Panc1 (cell line): Measurements from ENCODE around the gene SNX4. TPM values are rescaled to one million over a fixed set of nuclear protein-coding genes. Genes with fewer than 3 reads are reported as not detected.

Experiments
- ATAC-seq: fragments of 200-7000 bp; cut with Tn5 transposase; 2 replicates; pipeline ENCODE4 v1.9.1; 2020; ENCODE audit warnings: mild to moderate bottlenecking, moderate library complexity
- BruUV-seq: library from RNA; stranded (reverse); fragments of 400-500 nt; replicated peaks from 2 replicates; lab custom pipeline; 2021; lab: Mats Ljungman, UMichigan
- CTCF ChIA-PET: fragments of 300-600 bp; sonication (Branson Sonifier 250); formaldehyde crosslinking; loops from one replicate; lab custom pipeline; 2022; ENCODE audit warnings: antibody characterized with exemption; lab: Charles Lee
- POLR2A ChIA-PET: fragments of 300-600 bp; sonication (Branson Sonifier 250); formaldehyde crosslinking; loops from one replicate; lab custom pipeline; 2022; ENCODE audit warnings: antibody characterized with exemption; lab: Charles Lee
- DNase-seq: peaks from one replicate; pipeline ENCODE4 v3.0.0-alpha.2; 2010; ENCODE audit warnings: low read depth, low spot score
- H3K27ac ChIP-seq: 2 replicates; pipeline ENCODE4 v1.5.1; 2011; ENCODE audit warnings: mild to moderate bottlenecking, low read length, inconsistent platforms
- H3K27me3 ChIP-seq: fragments of 200-500 bp; sonication (Bioruptor generic); 2 replicates; pipeline ENCODE4 v1.6.0; 2014; ENCODE audit warnings: low read length, inconsistent platforms; ENCODE audit not compliant: control insufficient read depth, insufficient read depth
- H3K36me3 ChIP-seq: fragments of 200-500 bp; sonication (Bioruptor generic); 2 replicates; pipeline ENCODE4 v1.5.1; 2014; ENCODE audit warnings: inconsistent platforms, mild to moderate bottlenecking, low read length, moderate library complexity; ENCODE audit not compliant: control insufficient read depth, insufficient read depth
- H3K4me1 ChIP-seq: 2 replicates; pipeline ENCODE4 v1.5.1; 2011; ENCODE audit warnings: inconsistent platforms, mild to moderate bottlenecking, low read length, moderate library complexity; ENCODE audit not compliant: control insufficient read depth, insufficient read depth
- H3K4me3 ChIP-seq, 2 experiments: 2 replicates each; pipeline ENCODE4 v1.5.1; 2011 to 2012; ENCODE audit warnings: low read depth in 2 of 2, low read length in 2 of 2, mild to moderate bottlenecking in 2 of 2, inconsistent platforms in 1 of 2, moderate library complexity in 1 of 2
- H3K9me3 ChIP-seq: fragments of 200-500 bp; sonication (Bioruptor generic); 2 replicates; pipeline ENCODE4 v1.5.1; 2014; ENCODE audit warnings: low read depth, mild to moderate bottlenecking, inconsistent platforms, low read length, moderate library complexity; ENCODE audit not compliant: control insufficient read depth, insufficient read depth
- POLR2AphosphoS5 ChIP-seq: IDR thresholded peaks from 2 replicates; pipeline ENCODE4 v1.6.1; 2012; ENCODE audit warnings: mild to moderate bottlenecking, low read depth, low read length, moderate library complexity
- SIN3A ChIP-seq: IDR thresholded peaks from 2 replicates; pipeline ENCODE4 v1.6.1; 2012; ENCODE audit warnings: low read depth, mild to moderate bottlenecking, low read length, moderate library complexity, borderline replicate concordance; ENCODE audit not compliant: insufficient read depth
- TCF7L2 ChIP-seq: IDR thresholded peaks from 2 replicates; pipeline ENCODE4 v1.6.1; 2011; ENCODE audit warnings: mild to moderate bottlenecking, low read depth, low read length, inconsistent platforms
- in situ Hi-C: cut with HindIII; loops from 2 replicates; pipeline ENCODE4 v1.10.0; 2016; ENCODE audit warnings: low sequenced_read_pairs, low pct_unique_long_range_greater_than_20kb
- intact Hi-C: fragments of 100-400 bp; cut with micrococcal nuclease; formaldehyde crosslinking; loops from one replicate; pipeline ENCODE4 v1.10.0; 2022; ENCODE audit not compliant: unreplicated experiment
- total RNA-seq: library from RNA; stranded (reverse); gene quantifications from one replicate; pipeline ENCODE4 v1.2.1, GENCODE V29; 2021; ENCODE audit not compliant: unreplicated experiment
- TF ChIP-seq, protein P1 (sequence below), 2 experiments: IDR thresholded peaks; 2 replicates each; pipeline ENCODE4 v1.6.1; 2011 to 2012; ENCODE audit warnings: low read depth in 2 of 2, control low read depth in 1 of 2, low read length in 1 of 2, mild to moderate bottlenecking in 1 of 2, moderate library complexity in 1 of 2; ENCODE audit not compliant: insufficient read depth in 1 of 2
- TF ChIP-seq, protein P2 (sequence below): fragments of 450-650 bp; IDR thresholded peaks from 2 replicates; pipeline ENCODE4 v1.5.1; 2017; ENCODE audit warnings: mild to moderate bottlenecking

SNX4 gene
- total RNA-seq, 1 experiment from 2014 or later = 34.3 TPM

DNA sequence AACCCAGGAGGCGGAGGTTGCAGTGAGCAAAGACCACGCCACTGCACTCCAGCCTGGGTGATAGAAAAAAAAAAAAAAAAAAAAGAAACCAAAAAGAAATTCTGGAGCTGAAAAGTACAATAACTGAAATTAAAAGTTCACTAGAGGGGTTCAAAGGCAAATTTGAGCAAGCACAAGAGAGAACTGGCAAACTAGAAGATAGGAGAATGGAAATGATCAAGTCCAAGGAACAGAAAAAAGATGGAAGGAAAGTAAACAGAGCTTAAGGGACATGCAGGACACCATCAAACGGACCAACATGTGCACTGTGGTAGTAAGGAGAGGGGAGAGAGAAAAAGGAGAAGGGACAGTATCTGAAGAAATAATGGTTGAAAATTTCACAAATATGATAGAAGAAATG is 12.9 kb downstream of the SNX4 start:
- TF ChIP-seq, protein P1, sequence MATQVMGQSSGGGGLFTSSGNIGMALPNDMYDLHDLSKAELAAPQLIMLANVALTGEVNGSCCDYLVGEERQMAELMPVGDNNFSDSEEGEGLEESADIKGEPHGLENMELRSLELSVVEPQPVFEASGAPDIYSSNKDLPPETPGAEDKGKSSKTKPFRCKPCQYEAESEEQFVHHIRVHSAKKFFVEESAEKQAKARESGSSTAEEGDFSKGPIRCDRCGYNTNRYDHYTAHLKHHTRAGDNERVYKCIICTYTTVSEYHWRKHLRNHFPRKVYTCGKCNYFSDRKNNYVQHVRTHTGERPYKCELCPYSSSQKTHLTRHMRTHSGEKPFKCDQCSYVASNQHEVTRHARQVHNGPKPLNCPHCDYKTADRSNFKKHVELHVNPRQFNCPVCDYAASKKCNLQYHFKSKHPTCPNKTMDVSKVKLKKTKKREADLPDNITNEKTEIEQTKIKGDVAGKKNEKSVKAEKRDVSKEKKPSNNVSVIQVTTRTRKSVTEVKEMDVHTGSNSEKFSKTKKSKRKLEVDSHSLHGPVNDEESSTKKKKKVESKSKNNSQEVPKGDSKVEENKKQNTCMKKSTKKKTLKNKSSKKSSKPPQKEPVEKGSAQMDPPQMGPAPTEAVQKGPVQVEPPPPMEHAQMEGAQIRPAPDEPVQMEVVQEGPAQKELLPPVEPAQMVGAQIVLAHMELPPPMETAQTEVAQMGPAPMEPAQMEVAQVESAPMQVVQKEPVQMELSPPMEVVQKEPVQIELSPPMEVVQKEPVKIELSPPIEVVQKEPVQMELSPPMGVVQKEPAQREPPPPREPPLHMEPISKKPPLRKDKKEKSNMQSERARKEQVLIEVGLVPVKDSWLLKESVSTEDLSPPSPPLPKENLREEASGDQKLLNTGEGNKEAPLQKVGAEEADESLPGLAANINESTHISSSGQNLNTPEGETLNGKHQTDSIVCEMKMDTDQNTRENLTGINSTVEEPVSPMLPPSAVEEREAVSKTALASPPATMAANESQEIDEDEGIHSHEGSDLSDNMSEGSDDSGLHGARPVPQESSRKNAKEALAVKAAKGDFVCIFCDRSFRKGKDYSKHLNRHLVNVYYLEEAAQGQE (IDR thresholded peaks at IDR 0.05; ENCODE audit: insufficient read depth in 1 of 2, low read depth in 2 of 2, low read length in 1 of 2) = no peak
- TF ChIP-seq SIN3A (no peak), TCF7L2 (no peak), POLR2AphosphoS5 (no peak)
- TF ChIP-seq, protein P2, sequence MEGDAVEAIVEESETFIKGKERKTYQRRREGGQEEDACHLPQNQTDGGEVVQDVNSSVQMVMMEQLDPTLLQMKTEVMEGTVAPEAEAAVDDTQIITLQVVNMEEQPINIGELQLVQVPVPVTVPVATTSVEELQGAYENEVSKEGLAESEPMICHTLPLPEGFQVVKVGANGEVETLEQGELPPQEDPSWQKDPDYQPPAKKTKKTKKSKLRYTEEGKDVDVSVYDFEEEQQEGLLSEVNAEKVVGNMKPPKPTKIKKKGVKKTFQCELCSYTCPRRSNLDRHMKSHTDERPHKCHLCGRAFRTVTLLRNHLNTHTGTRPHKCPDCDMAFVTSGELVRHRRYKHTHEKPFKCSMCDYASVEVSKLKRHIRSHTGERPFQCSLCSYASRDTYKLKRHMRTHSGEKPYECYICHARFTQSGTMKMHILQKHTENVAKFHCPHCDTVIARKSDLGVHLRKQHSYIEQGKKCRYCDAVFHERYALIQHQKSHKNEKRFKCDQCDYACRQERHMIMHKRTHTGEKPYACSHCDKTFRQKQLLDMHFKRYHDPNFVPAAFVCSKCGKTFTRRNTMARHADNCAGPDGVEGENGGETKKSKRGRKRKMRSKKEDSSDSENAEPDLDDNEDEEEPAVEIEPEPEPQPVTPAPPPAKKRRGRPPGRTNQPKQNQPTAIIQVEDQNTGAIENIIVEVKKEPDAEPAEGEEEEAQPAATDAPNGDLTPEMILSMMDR = no peak
- BruUV-seq = no TSS peak
- CTCF ChIA-PET = no interaction called here
- intact Hi-C loops (loop anchor here (10.0 kb wide), 1 partner anchor 78 kb away; no protein-coding TSS in a partner anchor), in situ Hi-C loops (no loop called here)
- H3K9me3 ChIP-seq = no peaks in the 10 kb centered on the region; the same call in 1 of the 2 replicates
- H3K4me3 ChIP-seq = no peak overlapping the region
- ATAC-seq (no peak), DNase-seq (no peak)
- H3K4me1 ChIP-seq = no peaks in the 10 kb centered on the region
- POLR2A ChIA-PET = no interaction called here
- no peak overlapping the region for H3K27ac ChIP-seq
- no peaks in the 10 kb centered on the region for H3K27me3 ChIP-seq
- H3K36me3 ChIP-seq = no peaks in the 10 kb centered on the region; the same call in none of the 2 replicates

DNA sequence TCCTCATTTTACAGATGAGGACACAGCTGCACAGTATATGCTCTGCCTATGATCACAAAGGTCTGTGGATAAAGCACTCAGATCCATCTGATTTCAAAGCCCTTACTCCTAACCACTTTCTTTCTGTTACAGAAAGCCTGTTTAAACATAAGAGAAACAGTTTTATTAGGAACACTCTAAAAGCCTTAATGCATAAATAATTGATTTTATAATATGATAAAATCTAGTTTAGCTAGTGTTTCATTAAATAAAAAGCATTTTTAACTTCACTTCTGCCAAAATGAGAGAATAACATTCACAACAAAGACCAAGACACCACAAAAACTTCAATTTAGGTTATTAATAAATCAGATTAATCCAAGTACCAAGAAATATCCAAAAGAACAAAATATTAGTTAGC is 21.4 kb downstream of the SNX4 start:
- Histone ChIP-seq H3K36me3 (peaks cover 24% of the 10 kb centered on the region), H3K4me1 (no peaks in the 10 kb centered on the region), H3K27ac (no peak overlapping the region), H3K27me3 (no peaks in the 10 kb centered on the region), H3K4me3 (no peak overlapping the region), H3K9me3 (no peaks in the 10 kb centered on the region)
- DNase-seq (no peak), ATAC-seq (no peak)
- ChIA-PET CTCF (no interaction called here), POLR2A (interaction anchor here (1.1 kb wide), 1 partner anchor 34 kb away, joined by 3 read pairs; no protein-coding TSS in a partner anchor)
- TF ChIP-seq TCF7L2 (no peak), POLR2AphosphoS5 (no peak), SIN3A (no peak)
- TF ChIP-seq, protein P1 (IDR thresholded peaks at IDR 0.05; ENCODE audit: insufficient read depth in 1 of 2, low read depth in 2 of 2, low read length in 1 of 2) = no peak
- TF ChIP-seq, protein P2 = no peak
- no TSS peak for BruUV-seq
- in situ Hi-C loops (no loop called here), intact Hi-C loops (no loop called here)
